Measurements from ENCODE around the gene CYB5A. TPM values are rescaled to one million over a fixed set of nuclear protein-coding genes. Genes with fewer than 3 reads are reported as not detected.

Gene CYB5A
- total RNA-seq, result 10 to 100 TPM; 25.4 to 25.9 TPM

GRCh38 chr18:74291771-74292540, at the start of gene CYB5A:
Gene CYB5A (minus strand): TSS chr18:74291963. CDS start chr18:74291875, 88 bp downstream.

GRCh38 chr18:74315464-74316256, 23.9 kb upstream of the CYB5A start, which contains the start of gene C18orf63:
Gene C18orf63 (plus strand): TSS chr18:74315839. CDS start chr18:74317866, 2,027 bp downstream.

Other genes starting within 250 kb of the CYB5A start
- gene FBXO15, start 144.1 kb downstream of the CYB5A start, total RNA-seq, result under 1 TPM; 0.43 to 0.63 TPM
- gene TIMM21, start 143.4 kb downstream of the CYB5A start, total RNA-seq, result 10 to 100 TPM; 22.1 to 23.9 TPM
- gene C18orf63, start 23.9 kb upstream of the CYB5A start, total RNA-seq, result not detected
- not detected for gene DIPK1C, start 165.3 kb upstream of the CYB5A start, total RNA-seq
- gene CNDP2, start 204.4 kb upstream of the CYB5A start, total RNA-seq, result 100 to 1,000 TPM; 155 to 160 TPM
- not detected for gene CNDP1, start 242.5 kb upstream of the CYB5A start, total RNA-seq

Data from activated naive CD4-positive, alpha-beta T cell treated with anti-CD3 and anti-CD28 coated beads, Interleukin-2, amount 10 ng/mL, durations not matched to agents 5 hours and 36 hours (primary cell).